Activated CD4-positive, alpha-beta T cell treated with anti-CD3 and anti-CD28 coated beads, Interleukin-2, amount 50 U/mL, for 1 hour (primary cell): ENCODE measurements around the gene CSTF2T.
"Not testable (repeated sequence)": the region's sequence is repeated elsewhere in the genome, so short reads cannot be mapped to it uniquely, and the experiment has no call there.

ENCODE experiments used
- DNase-seq: peaks from one replicate; pipeline ENCODE4 v3.0.0-alpha.2; 2020

Gene CSTF2T

DNA sequence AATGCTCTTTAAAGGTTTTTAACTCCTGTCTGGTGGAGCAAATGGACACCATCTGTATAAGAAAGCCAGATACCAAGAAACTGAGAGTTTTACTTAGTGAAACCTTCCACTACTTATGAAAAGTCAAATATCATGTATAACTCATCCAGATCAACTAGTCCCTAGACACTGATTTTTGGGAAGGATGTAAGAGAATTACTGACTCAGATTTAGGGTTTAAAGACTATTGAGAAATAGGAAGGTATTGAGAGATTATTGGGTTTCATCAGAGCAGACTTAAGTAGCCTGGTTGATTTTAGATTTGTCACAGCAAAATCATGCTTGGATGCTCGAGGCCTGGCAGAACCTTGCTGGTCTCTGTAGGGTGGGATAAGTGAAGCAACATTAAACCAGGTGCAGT, 3.1 kb downstream of the CSTF2T start:
- DNase-seq, result no peak

DNA sequence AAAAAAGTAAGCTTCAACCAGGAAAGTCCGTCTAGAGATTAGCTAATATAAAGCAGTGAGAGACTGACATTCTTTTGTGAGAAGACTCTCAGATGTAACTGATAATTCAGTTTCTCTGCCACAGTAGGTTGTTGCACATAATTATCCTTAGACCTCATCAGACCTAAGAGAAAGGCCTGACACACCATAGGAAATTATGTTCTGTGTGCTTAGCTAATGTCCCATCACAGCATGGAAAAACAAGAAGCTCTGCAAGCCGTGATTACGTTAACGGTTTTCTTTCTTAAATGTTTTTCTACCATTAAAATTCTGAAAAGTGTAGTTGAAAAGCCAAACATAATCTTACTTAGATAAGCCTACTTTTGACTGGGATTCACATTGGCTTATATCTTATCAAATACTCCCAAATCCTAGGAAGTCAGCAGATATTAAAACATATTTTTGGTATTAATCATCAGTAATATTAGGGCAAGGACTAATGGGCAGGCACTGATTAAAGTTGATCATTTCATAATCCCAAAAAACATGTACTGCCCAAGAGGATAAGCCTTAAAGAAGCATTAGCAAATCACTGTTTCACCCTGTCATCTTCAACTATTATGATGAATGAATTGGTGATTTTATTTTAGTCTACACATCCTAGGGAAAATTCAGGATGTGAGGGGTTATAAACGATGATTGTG, 5.2 kb downstream of the CSTF2T start:
- DNase-seq, result no peak

DNA sequence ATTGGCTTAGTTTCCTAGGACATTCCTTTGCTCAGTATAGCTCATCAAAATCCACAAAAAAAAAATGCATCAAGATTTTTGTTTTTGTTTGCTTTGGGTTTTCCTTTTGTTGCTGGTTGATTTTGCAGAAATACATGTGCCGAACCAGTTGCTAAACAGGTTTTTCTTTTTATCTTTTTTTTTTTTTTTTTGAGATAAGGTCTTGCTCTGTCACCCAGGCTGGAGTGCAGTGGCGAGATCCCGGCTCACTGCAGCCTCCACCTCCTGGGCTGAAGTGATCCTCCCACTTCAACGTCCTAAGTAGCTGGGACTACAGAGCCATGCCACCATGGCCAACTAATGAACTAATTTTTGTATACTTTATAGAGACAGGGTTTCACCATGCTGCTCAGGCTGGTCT, 8.3 kb downstream of the CSTF2T start:
- no peak for DNase-seq

DNA sequence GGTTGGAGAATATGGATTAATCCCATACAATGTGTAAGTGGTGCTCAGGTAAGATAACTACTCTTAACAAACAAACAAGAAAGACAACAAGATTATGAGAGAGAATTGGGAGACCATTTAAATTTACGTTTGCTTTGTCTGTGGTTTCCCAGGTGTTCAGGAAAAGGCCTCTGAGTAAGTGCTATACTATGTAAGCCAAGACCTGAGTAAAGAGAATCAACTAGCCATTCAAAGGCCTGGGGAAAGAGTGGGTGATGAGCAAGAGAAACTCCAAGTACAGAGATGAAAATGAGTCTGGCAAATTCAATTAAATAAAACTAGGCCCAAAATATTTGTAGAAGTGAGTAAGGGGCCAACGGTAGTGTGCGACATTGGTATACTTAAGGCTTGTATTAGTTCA, 9.9 kb downstream of the CSTF2T start:
- no peak for DNase-seq

DNA sequence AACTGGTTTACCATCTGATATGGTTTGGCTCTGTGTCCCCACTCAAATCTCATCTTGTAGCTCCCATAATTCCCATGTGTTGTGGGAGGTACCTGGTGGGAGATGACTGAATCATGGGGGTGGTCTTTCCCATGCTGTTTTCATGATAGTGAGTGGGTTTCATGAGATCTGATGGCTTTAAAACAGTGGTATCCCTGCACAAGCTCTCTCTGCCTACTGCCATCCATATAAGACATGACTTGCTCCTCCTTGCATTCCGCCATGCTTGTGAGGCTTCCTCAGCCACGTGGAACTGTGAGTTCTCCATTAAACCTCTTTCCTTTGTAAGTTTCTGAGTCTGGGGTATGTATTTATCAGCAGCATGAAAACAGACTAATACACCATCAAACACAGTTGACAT, 10.6 kb downstream of the CSTF2T start:
- not testable (repeated sequence) for DNase-seq

DNA sequence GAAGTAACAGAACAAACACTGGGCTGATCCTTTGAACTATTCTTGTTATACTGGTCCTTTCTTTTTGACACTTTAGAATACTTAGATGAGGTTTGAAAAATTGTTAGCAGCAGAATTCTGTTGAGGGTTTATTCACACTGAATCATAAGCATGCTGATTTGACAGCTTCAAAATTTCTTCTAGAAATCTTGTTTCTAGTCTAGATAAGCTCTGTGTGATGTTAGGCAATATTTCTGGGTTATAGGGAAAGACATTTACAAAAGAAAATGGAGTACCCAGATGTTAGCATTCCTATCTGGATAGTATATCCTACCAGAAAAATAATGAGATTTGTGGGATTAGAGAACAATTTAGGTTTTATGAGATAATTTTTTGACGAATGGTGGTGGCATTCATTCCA, 12.1 kb downstream of the CSTF2T start:
- no peak for DNase-seq

DNA sequence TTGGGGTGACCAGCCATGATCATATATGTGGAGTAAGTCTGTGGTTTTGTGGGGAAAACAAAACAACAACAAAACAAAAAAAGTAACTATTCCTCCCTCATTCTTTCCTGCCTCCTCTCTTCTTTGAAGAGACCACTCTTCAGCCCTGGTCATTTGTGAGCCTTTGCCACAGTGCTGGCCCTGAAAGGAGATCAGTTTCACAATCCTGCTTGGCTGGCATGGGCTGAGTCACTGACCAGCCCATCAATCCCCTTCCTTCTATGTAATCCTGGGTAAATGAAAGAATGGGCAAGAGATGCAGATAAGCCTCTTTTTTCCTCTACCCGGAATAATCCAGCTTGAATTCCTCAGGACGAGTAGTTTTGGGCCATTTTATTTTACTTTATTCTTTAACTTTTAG, 13.6 kb downstream of the CSTF2T start:
- no peak for DNase-seq

DNA sequence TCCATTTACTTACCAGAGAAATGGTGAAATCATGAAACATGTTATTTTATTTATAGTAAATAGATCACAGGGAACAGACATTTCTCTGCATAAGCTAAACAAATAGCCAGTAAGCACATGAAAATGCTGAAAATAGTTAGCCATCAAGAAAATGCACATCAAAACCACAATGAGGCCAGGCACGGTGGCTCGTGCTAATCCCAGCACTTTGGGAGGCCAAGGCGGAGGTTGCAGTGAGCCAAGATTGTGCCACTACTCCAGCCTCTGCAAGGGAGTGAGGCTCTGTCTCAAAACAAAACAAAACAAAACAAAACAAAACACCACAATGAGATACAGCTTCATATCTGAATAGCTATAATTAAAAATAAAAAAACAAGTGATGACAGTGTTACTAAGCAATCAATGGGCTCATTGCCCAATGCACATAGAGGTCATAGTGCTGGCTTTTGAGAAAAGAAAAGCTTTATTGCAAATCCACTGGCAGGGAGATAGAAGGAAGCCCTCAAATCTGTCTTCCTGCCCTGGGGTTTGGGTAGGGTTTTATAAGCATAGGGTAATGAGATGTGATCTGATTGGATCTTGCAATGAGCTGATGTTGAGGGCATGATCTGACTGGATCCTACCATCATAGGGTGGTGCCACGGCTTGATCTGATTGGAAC, 16.2 kb downstream of the CSTF2T start:
- DNase-seq, result no peak

DNA sequence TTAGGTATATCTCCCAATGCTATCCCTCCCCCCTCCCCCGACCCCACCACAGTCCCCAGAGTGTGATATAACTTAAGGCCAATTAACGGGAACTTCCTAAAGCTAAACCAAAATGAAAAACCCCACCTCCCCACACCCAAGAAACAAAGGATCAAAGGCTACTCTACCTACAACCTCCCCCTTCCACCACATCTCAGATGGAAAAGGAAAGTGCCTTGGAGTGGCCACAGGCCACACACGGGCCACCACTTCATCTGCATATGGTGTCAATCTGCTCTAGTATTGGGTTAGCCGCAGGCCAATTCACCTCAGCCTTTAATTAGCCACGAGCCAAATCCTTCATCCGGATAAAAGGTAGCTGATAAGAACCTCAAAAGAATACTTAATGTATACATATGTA, 19.6 kb downstream of the CSTF2T start:
- DNase-seq, result no peak

DNA sequence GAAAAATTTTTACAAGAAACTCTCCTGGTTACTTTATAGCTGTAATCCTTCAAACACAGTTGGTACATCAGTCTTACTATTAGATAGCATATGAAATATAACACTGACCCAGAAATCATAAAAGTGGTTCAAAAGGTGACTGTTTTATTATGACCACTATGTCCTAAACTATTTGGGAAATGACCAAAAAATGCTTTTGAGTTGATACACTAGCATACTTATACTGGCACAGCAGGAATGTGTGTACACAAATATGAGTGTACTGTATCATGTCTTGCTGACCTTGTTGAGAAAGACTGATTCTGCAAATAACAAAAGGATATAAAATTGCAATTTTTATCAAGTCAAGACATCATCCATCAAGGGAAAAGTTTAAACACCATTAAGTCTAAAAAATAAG, 24.3 kb downstream of the CSTF2T start:
- DNase-seq, result no peak

DNA sequence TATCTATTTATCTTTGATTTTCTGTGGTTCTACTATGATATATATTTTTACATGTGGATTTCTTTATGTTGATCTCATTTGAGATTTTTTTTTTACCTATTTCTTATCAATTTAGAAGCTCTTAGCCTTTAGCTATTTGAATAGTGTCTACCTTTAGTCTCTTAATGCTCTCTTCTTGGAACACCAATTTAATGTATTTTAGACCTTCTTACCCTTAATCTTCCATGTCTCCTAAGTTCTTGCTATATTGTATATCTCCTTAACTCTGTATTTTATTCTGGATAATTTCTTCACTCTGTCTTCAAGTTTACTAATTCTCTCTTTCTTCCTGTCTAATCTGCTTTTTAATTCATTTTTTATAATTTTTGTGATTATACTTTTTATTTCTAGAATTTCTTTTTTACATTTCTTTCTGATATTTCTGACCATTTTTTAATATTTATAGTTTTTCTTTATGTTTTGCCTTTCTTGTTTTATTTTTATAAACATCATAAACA, 27.3 kb downstream of the CSTF2T start:
- no peak for DNase-seq

DNA sequence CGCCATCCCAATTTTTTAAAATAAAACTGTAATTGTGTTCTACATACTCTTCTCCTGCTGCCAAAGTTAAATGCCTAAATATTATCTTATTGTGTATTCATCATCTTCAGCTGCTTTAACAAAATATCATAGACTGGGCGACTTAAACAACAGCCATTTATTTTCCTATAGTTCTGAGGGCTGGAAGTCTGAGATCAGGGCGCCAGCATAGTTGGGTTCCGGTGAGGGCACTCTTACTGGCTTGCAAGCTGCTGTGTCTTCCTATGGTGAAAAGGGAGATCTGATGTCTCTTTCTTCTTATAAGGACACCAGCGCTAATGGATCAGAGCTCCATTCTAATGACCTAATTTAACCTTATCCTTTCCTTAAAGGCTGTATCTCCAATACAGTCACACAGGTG, 30.4 kb downstream of the CSTF2T start:
- DNase-seq, result no peak

DNA sequence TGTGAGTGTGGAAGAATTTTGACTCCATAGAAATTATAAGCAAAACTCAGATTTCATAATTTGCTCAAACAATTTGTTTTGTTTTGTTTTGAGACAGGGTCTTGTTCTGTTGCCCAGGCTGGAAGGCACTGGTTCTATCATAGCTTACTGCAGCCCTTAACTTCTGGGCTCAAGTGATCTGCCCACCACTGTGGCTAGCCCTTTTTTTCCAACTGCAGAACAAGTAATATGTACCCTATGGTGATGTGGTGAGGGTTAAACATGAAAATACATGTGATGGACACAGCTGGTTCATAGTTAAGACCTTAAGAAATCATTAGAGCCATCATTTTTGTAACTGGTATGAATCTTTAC, 31.1 kb downstream of the CSTF2T start:
- DNase-seq, result no peak

DNA sequence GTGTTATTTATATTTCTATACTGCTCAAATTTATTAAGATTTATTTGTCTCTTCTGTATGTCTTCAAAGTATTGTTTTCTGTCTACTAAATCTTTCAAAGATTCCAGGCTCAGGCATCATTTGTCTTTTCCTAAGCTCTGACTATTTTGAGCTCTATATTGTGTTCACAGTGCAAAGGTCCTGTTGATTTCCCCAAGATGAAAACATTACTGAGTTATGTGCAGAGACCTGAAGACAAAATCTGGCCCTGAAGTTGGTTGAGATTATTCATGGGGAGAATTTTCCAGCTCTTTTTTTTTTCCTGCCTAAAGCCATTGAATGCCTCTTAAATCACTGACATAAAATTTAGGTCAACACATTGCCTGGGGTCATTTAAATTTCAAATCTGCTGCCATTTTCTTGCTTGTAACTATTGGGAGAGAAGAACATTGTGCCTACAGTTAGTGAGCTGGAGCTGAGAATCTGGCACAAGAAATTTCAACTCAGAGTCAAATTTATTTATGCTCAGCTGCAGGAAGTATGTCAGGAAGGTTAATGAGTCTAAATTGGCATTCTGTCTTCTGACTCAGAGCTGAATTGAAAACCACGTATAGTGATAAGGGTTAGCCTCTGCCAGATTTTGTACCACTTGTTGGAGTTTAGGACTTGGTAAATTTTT, 31.6 kb downstream of the CSTF2T start:
- no peak for DNase-seq

DNA sequence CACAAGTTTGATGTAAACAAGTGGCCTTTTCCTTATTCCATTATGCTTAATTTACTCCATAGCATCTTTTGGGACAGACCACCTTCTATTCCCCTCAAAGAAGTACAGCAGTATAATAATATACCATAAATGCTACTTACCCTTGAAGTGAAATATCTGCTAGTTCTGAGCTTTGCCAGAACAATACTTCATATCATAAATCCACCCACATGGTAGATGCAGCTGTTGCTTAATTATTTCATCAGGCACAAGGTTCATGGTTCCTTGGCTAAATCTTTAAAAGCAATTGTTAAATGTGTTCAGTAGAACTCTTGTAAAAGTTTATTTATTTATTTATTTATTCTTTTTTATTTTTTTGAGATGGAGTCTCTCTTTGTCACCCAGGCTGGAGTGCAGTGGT, 32.9 kb downstream of the CSTF2T start:
- DNase-seq, result no peak

DNA sequence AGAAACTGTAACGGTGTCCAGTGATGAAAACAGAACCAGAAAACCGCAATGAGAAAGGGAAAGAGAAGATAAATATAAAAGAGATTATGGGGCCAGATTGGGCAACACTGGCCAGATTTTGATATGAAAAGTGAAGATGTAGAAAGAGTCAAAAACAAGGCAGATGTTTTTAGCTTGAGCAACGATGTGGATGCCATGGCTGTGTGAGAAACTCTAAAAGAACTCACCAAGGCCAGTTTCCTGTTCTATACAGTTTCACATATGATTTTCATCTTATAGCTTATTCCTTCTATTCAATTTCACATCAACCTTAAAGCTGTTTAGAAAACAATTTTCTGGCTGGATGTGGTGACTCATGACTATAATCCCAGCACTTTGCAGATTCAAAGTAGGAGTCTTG, 36.3 kb downstream of the CSTF2T start:
- DNase-seq, result no peak

DNA sequence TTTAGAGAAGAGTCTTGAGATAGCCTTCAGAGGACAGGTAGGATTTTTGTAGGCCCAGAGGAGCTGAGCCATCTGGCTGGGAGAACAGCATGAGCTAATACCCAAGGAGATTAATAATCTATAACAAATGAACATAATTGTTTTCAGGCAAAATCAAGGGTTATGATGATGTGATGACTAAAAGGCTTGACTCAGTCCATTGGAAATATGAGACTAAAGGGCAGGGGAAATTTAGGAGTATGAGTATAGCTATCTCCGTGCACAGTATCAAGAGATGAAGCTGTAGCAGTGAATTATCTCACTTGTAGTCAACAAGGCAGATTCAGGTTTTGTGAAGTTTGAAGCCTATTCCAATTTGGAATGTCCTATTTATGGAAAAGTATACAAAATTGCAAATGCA, 40.1 kb downstream of the CSTF2T start:
- no peak for DNase-seq

DNA sequence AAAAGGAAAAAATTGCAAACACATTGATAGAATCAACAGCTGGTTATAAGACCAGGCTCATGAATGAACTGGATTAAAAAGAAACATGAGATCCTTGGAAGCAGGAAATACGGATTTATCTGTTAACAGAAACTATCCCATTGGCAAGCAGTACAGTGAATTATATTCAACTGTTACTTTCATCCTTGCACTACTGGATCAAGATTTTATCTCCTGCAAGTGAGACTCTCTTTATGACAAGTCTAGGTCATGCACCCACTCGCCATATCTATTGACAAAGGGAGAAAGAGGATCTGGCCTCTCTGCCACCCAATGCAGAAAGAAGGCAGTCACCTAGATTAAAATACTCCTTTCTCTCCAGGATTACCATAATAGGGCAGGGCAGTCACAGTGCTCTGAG, 41.4 kb downstream of the CSTF2T start:
- no peak for DNase-seq

DNA sequence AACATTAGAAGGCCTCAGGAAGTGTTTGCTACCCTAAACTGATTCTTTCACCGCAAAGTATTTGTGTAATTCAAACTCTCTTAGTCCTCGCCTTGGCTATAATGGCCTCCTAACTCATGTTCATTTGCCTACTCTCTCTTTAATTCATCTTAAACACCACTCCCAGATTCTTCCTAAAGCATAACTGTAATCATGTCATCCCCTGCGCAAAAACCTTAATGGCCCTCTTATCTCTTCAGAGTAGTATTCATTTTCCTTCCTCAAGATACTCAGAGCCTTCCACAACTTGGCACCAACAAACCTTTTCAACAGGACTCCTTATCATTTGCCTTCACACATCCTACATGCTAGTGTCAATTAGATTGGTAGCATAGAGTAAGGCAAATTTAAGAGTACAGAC, 42.9 kb downstream of the CSTF2T start:
- DNase-seq, result no peak

DNA sequence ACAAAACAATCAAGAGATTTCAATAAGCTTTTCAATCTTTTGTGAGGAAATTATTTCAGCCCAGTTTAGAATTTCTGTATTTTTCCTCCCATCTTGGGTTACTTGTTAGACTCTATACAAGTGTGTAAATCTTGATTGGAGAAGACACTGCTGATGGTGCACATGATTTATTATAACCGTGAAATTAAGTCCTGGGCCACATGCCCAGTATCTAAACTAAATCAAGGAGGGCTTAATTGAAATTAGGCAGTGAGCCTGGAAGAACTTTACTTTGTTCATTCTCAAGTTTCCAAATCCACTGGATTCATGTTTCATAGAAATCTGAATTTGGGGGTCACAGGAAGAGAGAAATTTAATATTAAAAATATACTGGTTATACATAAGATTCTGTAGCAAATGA, 44.5 kb downstream of the CSTF2T start:
- no peak for DNase-seq

DNA sequence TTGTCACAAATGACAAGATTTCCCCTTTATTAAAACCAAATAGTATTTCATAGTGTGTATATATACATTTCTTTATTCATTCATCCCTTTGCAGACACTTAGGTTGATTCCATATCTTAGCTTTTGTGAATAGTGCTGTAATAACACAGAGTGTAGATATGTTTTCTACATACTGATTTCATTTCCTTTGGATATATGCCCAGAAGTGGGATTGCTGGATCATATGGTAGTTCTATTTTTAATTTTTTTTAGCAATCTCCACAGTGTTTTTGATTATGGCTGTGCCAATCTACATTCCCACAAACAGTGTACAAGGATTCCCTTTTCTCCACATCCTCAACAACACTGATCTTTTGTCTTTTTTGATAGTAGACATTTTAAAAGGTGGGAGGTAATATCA, 46.4 kb downstream of the CSTF2T start:
- no peak for DNase-seq

DNA sequence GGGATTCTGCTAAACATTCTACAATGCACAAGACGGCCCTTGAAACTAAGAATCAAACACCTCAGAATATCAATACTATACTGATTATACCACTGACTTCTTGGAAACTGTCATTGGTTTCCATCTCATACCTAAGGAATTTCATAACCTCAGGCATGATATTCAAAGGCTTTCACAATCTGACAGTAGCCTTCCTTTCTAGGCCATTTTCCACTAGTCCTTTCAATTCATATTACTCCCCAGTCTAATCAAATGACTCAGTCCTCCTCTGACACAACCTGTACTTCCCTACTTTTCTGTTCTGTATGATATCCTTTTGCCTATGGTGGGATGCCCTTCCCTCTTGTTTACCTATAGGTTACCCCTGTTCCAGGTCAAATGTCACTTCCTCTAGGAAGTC, 48.3 kb downstream of the CSTF2T start:
- no peak for DNase-seq

DNA sequence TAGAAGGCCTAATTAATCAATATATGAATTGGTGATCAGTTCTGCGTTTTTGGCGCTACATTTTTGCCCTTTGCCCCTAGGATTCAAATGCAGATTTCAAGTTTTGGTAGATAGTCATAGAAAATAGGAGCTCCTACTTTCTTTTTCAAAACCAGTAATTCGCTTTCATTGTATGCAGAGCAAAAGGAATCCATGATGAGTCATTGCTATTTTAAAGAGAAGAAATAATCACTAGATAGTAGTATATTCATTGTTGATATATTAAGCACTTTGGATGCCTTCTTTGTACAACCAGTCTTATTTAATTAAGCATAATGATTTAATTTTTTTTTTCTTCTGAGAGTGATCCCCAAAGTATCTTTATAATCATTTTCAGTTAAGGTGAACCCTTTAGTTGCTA, 50.3 kb downstream of the CSTF2T start:
- DNase-seq, result no peak
